Measurements from ENCODE around the gene RASGEF1B.

RASGEF1B gene

DNA sequence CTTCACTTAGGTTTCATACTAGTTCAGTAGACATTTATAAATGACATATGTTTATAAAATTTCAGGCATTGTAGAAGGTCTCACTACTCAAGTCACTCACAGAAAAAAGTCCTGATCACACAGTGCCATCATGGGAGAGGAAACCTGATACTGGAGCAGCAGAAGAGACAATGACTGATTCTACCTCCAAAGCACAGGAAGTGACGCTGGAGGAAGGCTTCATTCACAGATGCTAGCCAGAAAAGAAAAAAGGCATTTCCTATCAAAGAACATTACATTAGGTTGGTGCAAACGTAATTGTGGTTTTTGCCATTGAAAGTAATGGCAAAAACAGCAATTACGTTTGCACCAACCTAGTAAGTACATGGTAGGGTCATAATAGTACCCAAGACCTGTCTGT is 79.5 kb downstream of the RASGEF1B start:
- no peak for DNase-seq (ENCODE audit: extremely low read depth, low read depth)
- no peak for TF ChIP-seq CTCF (IDR thresholded peaks at IDR 0.05; ENCODE audit: low read depth, low read length)

GRCh38 chr4:81389720-81390119 is 82.0 kb downstream of the RASGEF1B start:
- DNase-seq (ENCODE audit: extremely low read depth, low read depth): no peak
- no peak for TF ChIP-seq CTCF (IDR thresholded peaks at IDR 0.05; ENCODE audit: low read depth, low read length)

DNA sequence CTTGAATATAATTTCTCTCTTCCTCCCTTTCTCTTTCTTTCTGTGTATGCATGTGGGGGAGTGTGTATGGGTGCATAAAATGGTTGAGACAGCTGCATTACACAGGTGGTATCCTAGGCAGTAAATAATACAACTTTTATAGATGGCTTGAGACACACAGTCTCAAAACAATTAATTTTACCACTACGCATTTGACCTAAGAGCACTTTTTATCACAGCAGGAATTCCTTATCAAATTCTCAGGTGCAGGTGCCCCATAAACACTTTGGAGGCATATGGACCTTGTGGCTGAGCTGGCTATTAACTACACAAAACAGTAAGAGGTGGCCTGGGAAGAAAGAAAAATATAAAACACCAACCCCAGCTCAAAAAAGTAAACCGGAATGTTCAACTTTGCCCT is 91.3 kb downstream of the RASGEF1B start:
- no peak for DNase-seq (ENCODE audit: extremely low read depth, low read depth)
- no peak for TF ChIP-seq CTCF (IDR thresholded peaks at IDR 0.05; ENCODE audit: low read depth, low read length)

- TF ChIP-seq CTCF (IDR thresholded peaks at IDR 0.05; ENCODE audit: low read depth, low read length): no peak
- DNase-seq (ENCODE audit: extremely low read depth, low read depth): no peak
These were observed 93.3 kb downstream of the RASGEF1B start for GRCh38 chr4:81378386-81378785.

GRCh38 chr4:81377191-81377590 is 94.5 kb downstream of the RASGEF1B start:
- no peak for DNase-seq (ENCODE audit: extremely low read depth, low read depth)
- no peak for TF ChIP-seq CTCF (IDR thresholded peaks at IDR 0.05; ENCODE audit: low read depth, low read length)

DNA sequence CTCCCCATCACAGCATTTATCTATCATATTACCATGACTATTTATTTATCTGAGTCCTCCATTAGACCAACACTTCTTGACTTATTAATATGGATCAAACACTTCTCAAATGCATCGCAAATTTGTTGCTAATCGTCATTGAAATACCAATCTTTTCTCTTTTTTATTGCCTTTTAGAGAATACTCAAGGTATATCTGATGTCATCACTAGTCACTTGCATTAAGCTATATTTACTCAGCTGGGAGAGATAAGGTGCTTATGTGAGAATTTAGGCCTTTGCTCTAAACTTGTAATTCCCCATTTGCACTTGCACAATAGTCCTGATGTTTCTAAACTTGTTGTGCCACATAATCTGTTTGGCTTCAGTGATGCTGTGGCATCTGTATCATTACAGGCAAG is 95.0 kb downstream of the RASGEF1B start:
- DNase-seq (ENCODE audit: extremely low read depth, low read depth): no peak
- TF ChIP-seq CTCF (IDR thresholded peaks at IDR 0.05; ENCODE audit: low read depth, low read length): no peak
